SHP77 (cell line): Measurements from ENCODE around the gene ISM2.
"Not testable (repeated sequence)": the region's sequence is repeated elsewhere in the genome, so short reads cannot be mapped to it uniquely, and the experiment has no call there.

Source experiments
- DNase-seq, 2 experiments: peaks; one replicate each; lab custom pipeline; 2025; lab: John Stamatoyannopoulos, UW

Gene ISM2

DNA sequence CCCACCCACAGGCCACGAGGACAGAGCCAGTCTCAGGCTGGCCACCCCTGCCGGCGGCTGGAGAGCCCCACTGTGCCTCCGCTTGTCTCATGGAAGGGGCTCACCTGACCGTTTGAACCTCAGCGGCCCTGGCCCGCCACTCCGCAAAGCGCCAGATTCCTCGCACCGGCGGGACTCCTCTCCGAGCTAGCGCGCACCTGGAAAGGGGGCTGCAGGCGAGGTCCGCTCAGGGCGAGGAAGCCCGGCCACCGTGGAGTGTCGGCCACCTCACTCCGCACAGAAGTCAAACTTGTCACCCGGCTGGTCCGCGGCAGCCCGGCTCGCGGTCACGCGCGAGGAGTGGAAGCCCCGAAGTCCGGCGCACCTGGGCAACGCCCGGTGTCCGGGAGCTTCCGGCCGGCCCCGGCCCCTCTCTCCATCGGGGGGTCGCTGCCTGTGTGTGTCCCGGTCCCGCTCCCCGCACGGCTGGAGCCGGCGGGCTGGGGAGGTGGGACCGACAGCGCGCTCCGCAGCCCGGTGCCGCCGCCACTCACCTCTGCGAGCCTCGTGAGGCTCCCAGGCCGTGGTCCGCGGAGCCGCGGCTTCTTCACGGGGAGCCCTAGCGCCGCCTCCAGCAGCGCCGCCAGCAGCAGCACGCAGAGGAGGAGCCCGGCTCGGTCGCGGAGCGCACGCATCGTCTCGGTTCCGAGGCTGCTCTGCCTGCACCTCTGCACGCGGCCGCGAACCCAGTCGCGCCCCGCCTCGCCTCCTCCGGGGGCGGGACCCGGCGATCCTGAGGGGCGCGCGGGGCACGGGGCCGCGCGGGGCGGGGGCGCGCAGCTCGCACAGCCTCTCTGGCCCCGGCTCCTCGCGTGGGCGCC lies at the start of gene ISM2:
ISM2 (minus strand) TSS at position 697 of the 860 bp plus-strand sequence; CDS start at position 674, 23 bp downstream.
- no peak for DNase-seq

GRCh38 chr14:77547512-77548180 lies 49.0 kb upstream of the ISM2 start:
- no peak for DNase-seq

- DNase-seq: not testable (repeated sequence)
These were observed 46.6 kb upstream of the ISM2 start for GRCh38 chr14:77545171-77545570.

GRCh38 chr14:77544571-77544970 lies 46.0 kb upstream of the ISM2 start:
- no peak for DNase-seq

DNA sequence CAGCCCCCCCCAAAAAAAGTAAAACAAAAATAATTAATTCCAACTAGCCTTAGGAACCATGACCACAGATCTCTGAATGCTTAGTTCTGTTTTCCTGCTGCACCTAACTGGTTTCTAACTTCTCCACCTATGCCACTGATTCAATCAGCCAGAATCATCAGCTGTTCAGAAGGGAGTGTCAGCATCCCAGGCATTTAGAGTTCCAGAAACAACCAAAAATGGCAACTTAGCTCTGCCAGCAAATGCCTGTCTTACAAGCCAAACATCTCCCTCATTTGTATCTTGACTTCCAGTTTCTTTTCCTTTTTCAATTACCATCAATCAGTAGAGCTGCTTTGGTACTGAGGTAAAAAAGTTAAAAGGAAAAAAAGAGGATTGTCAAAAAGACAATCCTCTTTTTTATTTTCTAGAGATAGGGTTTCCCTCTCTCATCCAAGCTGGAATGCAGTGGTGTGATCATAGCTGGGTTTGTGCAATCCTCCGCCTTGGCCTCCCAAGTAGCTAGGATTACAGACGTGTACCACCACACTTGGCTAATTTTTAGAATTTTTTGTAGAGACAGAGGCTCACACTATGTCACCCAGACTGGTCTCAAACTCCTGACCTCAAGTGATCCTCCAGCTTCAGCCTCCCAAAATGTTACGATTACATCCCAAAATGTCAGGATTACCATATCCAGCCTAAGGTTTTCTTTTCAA lies 45.2 kb upstream of the ISM2 start:
- DNase-seq: no peak

GRCh38 chr14:77543240-77543551 lies 44.6 kb upstream of the ISM2 start:
- DNase-seq: no peak

- no peak for DNase-seq
These were observed 44.0 kb upstream of the ISM2 start for GRCh38 chr14:77542421-77543239.

GRCh38 chr14:77541905-77542304 lies 43.3 kb upstream of the ISM2 start:
- DNase-seq: no peak

- not testable (repeated sequence) for DNase-seq
These were observed 38.3 kb upstream of the ISM2 start for GRCh38 chr14:77536951-77537350.

GRCh38 chr14:77531071-77531470 lies 32.5 kb upstream of the ISM2 start:
- DNase-seq: no peak

- DNase-seq: no peak
These were observed 31.3 kb upstream of the ISM2 start for GRCh38 chr14:77529963-77530362.

GRCh38 chr14:77529213-77529612 lies 30.6 kb upstream of the ISM2 start:
- DNase-seq: no peak

DNA sequence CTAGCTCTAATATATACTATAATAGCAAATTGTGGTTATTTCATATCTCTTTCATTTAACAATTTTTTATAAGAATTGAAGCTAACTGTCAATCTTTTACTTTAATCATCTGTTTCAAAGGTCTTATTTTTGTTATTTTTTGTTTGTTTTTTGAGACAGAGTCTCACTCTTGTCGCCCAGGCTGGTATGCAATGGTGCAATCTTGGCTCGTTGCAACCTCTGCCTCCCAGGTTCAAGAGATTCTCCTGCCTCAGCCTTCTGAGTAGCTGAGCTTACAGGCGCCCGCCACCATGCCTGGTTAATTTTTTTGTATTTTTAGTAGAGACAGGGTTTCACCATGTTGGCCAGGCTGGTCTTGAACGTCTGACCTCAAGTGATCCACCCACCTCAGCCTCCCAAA lies 30.1 kb upstream of the ISM2 start:
- DNase-seq: not testable (repeated sequence)

DNA sequence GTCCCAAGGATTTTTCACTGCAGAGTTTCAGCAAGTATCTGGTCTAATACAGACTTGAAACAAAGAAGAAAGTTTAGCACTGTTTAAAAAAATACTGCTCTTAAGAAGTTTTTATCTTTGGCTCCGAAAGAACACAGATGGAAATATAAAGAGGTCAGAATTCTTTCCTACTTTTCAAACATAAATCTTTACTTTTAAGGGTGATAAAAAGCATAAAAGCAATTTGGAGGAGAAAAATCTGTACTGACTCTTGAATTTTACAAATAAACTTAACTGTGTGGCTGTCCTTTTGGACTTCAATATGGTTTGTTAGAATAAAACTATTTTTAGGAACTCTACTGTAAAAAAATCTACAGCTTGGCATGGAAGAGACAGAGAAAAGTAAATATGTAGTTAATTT lies 27.6 kb upstream of the ISM2 start:
- no peak for DNase-seq

DNA sequence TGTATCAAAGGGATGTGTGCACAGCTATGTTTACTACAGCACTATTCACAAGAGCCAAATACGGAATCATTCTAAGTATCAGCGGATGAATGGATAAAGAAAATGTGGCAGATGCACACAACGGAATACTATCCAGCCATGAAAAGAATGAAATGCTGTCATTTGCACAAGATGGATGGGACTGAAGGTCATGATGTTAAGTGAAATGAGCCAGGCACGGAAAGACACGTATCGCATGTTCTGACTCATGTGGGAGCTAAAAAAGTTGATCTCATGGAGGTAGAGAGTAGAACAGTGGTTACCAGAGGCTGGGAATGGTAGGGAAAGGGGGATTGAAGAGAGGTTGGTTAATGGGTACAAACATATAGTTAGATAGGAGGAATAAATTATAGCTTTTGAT lies 25.9 kb upstream of the ISM2 start:
- no peak for DNase-seq

GRCh38 chr14:77523109-77523508 lies 24.5 kb upstream of the ISM2 start:
- DNase-seq: no peak

DNA sequence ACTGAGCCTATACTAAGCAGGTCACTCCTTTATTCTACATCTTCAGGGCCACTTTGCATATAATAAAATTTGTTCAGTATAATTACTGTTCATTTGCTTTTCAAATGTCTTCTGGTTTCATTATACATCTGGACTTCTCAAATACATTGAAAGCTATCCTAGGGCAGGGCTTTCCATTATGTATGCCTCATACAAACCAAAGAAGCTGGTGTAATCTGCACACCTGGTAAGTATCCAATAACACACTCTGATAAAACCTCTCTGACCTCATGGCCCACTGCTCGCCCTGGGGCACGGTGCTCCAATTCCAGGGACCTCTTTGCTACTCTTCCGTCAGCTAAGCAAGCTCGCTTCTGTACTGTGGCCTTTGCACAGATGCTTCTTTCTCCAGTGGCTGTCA lies 21.9 kb upstream of the ISM2 start:
- no peak for DNase-seq

- DNase-seq: no peak
These were observed 17.5 kb upstream of the ISM2 start for GRCh38 chr14:77516126-77516525.

DNA sequence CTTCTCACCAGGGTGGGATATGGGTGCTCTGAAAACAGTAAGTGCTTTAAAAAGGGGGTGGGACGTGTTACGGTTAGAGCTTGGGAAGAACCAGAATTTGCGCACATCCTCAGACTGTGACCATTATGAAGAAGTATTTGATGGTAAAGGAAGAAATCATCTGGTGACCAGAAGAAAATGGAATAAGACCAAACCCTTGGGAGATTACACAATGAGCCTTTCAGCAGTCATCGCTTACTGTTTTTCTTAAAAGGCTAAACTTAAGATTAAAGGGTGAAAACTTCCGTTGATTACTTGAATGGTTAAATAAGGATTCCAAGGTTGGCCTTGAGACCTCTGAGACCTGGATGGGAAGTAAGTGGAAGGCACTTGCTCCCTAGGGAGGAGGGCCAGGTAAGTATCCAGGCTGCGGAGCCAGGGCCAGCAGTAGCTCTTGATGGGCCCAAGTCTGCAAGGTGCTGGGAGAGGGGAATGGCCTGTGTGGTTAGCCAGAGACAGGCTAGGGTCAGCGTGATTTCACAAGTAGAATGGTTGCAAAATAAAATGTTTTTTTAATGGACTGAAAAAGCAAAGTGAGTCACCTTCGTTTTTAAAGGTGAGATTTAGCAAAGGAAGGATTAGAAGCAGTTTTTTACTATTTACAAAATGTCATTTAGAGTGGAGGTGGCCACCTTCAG lies 13.0 kb upstream of the ISM2 start:
- DNase-seq: no peak

DNA sequence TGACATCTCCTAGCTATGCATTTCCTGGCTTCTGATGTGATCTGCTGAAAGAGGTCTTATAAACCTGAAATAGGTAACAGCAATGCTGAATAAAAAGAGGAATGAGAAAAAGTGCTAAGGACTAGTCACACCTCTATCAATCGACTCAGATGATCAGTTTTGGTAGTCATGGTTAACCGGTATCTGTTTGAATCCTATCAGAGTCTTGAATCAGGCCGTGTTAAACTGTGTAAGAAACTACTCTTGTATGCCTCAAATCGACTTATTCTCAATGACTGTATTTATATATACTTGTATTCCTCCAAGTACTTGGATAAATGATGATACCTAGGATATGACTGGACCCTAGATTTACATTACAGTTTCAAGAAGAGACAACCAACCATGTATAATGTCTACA lies 10.8 kb upstream of the ISM2 start:
- no peak for DNase-seq

DNA sequence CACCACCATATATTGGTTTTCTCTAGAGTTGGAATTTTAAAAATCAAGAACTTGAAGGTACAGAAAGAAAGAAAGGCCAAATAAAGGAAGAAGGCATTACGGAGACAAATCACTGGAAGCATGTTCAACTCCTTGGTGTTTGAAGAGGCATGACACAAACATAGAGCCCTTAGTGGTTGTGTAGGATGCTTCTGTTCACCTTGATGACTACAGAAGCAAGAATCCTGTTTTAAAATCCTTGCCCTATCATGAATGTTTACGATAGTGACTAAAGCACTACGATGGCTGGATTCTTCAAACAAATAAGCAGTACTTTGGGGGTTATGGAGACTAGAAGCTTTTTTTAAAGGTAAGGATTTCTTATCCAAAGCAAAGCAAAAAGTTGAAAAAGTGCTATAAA lies 10.3 kb upstream of the ISM2 start:
- DNase-seq: no peak

DNA sequence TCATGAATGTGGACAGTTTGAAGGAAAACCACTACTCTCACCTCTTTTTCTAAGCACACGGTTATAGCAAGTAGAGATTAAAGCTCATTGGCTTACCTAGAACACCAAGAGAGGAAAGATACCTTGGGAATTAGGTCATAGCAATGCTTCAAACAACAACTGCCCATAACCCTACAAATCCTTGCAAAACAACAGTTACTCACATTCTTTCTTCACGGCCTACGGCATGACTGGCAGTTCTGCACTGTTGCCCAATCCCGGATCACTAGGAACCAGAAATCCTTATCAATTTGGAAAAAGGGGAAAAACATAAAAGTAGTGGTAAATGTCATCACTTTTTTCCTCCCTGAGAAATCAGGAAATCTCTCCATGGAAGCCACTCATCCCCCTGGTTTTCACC lies 9.6 kb upstream of the ISM2 start:
- no peak for DNase-seq
